ENCODE data around the gene IL22RA2. TPM values are rescaled to one million over a fixed set of nuclear protein-coding genes. Genes with fewer than 3 reads are reported as not detected.

The IL22RA2 gene
- total RNA-seq, 1 donor from 2014 or later = not detected

DNA sequence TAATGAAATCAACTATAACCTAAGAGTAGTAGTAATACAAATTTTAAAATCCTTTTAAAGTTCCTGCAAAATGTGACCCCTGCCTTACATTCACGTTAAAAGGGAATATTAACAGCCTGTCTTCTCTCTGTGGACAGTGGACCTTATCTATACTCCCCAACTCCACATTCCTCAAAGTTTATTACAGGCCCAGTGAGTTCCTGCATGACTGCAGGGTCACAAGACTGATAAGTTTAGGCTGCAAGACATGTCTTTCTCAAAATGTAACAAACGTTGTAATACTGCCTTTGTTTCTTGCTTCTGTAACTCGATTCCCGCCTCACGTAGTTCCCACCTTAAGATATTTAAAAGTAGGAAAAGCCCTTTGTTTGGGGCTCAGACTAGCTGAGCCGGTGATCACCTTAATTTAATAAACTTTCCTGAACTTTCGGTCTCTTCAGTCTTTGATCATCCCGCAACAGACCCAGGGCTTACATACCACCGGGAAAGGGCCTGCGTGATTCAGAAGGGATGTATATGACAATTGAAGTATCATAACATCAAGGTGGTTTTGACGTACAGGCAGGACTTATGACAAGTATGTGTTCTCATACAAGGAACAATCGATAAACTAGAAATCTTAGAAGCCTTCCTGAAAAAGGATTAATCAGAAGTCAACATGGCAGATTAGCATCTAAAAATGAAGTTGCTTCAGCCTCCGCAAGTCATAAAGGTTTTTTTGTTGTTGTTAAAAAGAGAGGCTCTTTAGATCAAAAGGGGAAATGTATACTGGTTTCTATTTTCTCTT is 3.0 kb downstream of the IL22RA2 start:
- Histone ChIP-seq H3K36me3 (no peaks in the 10 kb centered on the region), H3K4me3 (no peak overlapping the region), H3K27me3 (no peaks in the 10 kb centered on the region), H3K4me1 (no peaks in the 10 kb centered on the region), H3K27ac (no peak overlapping the region), H3K9me3 (no peaks in the 10 kb centered on the region)
- intact Hi-C loops (cut with DNase I) = no loop called here
- TF ChIP-seq POLR2A (IDR thresholded peaks at IDR 0.05) (no peak), POLR2AphosphoS5 (IDR thresholded peaks at IDR 0.05; ENCODE audit: insufficient read depth in 1 of 2, low read depth in 1 of 2) (no peak)
- TF ChIP-seq, protein P1, sequence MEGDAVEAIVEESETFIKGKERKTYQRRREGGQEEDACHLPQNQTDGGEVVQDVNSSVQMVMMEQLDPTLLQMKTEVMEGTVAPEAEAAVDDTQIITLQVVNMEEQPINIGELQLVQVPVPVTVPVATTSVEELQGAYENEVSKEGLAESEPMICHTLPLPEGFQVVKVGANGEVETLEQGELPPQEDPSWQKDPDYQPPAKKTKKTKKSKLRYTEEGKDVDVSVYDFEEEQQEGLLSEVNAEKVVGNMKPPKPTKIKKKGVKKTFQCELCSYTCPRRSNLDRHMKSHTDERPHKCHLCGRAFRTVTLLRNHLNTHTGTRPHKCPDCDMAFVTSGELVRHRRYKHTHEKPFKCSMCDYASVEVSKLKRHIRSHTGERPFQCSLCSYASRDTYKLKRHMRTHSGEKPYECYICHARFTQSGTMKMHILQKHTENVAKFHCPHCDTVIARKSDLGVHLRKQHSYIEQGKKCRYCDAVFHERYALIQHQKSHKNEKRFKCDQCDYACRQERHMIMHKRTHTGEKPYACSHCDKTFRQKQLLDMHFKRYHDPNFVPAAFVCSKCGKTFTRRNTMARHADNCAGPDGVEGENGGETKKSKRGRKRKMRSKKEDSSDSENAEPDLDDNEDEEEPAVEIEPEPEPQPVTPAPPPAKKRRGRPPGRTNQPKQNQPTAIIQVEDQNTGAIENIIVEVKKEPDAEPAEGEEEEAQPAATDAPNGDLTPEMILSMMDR (IDR thresholded peaks at IDR 0.05) = no peak
- DNase-seq (ENCODE audit: extremely low spot score in 2 of 2) = no peak

DNA sequence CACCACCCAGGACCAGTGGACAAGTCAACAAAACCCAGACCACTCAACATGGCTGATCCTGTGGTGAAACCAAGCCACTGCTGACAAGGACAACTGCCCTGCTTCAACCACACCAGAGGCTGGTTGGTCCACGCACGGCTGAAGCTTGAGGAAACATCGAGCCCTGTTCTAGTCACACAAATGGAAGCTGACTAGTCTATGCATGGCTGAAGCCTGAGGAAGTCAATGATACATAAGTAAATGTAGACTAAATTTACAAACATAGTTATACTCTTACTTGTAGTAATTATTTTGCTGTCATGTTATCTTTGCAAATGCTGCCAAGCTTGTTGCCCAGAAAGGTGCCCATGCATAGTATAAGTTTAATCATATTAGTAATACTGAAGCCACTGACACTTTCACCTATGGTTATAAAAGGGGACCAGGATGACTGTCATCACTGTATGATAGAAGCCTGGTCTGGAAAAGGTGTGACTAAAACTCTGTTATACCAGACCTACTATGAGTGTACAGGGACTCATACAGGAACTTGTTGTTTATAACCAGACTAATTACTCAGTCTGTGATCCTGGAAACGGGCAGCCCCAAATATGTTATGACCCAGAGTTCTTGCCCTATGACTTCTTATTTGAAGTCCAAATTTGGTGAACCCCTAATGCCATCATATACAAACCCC is 5.6 kb downstream of the IL22RA2 start:
- no peak for DNase-seq (ENCODE audit: extremely low spot score in 2 of 2)
- intact Hi-C loops (cut with DNase I) = no loop called here
- no peak overlapping the region for H3K27ac ChIP-seq
- no peaks in the 10 kb centered on the region for H3K27me3 ChIP-seq
- no peak overlapping the region for H3K4me3 ChIP-seq
- no peaks in the 10 kb centered on the region for H3K9me3 ChIP-seq
- no peaks in the 10 kb centered on the region for H3K4me1 ChIP-seq
- TF ChIP-seq POLR2A (IDR thresholded peaks at IDR 0.05) (no peak), POLR2AphosphoS5 (IDR thresholded peaks at IDR 0.05; ENCODE audit: insufficient read depth in 1 of 2, low read depth in 1 of 2) (no peak)
- TF ChIP-seq, protein P1 (IDR thresholded peaks at IDR 0.05) = no peak
- H3K36me3 ChIP-seq = no peaks in the 10 kb centered on the region

DNA sequence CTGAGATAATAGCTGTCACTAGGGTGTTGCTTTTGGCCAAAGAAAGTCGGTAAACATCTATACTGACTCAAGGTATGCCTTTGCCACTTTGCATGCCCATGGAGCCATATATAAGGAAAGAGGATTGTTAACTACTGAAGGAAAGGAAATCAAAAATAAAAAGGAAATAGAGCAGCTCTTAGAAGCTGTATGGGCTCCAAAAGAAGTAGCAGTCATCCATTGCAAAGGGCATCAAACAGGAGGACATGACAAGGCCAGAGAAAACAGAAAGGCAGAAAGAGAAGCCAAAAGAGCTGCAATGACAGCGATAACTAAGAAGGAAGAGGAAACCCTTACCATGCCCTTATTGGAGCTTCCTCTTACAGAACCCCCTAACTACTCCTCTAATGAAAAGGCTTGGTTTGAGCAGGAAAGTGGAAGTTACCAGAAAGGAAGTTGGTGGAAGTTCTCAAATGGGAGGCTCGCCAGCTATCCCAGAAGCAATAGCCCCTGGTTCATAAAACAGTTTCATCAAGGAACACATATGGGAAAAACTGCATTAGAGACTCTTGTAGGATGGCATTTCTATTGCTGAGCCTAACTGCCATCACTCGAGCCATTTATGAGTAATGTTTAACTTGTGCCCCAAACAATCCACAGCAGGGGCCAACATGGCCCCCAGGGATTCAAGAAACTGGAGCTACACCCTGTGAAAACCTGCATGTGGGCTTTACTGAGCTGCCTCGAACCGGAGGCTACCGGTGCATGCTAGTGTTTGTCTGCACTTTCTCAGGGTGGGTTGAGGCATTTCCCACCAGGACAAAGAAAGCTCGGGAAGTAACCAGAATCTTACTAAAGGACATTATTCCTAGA is 7.0 kb downstream of the IL22RA2 start:
- Histone ChIP-seq H3K4me3 (no peak overlapping the region), H3K27ac (no peak overlapping the region), H3K36me3 (no peaks in the 10 kb centered on the region), H3K9me3 (no peaks in the 10 kb centered on the region), H3K4me1 (no peaks in the 10 kb centered on the region), H3K27me3 (no peaks in the 10 kb centered on the region)
- TF ChIP-seq, protein P1 (IDR thresholded peaks at IDR 0.05) = no peak
- no peak for TF ChIP-seq POLR2AphosphoS5 (IDR thresholded peaks at IDR 0.05; ENCODE audit: insufficient read depth in 1 of 2, low read depth in 1 of 2)
- TF ChIP-seq POLR2A (IDR thresholded peaks at IDR 0.05) = no peak
- intact Hi-C loops (cut with DNase I) = no loop called here
- no peak for DNase-seq (ENCODE audit: extremely low spot score in 2 of 2)

- intact Hi-C loops (cut with DNase I) = no loop called here
- no peak for DNase-seq (ENCODE audit: extremely low spot score in 2 of 2)
- Histone ChIP-seq H3K36me3 (no peaks in the 10 kb centered on the region), H3K27ac (no peak overlapping the region), H3K4me3 (no peak overlapping the region), H3K27me3 (no peaks in the 10 kb centered on the region), H3K9me3 (no peaks in the 10 kb centered on the region), H3K4me1 (no peaks in the 10 kb centered on the region)
- no peak for TF ChIP-seq POLR2A (IDR thresholded peaks at IDR 0.05)
- TF ChIP-seq, protein P1 (IDR thresholded peaks at IDR 0.05) = no peak
- TF ChIP-seq POLR2AphosphoS5 (IDR thresholded peaks at IDR 0.05; ENCODE audit: insufficient read depth in 1 of 2, low read depth in 1 of 2) = no peak
These were observed 7.8 kb downstream of the IL22RA2 start for GRCh38 chr6:137165375-137166246.
